HEK293T (cell line): Measurements from ENCODE around the gene SLC26A2.
"Not testable (repeated sequence)": the region's sequence is repeated elsewhere in the genome, so short reads cannot be mapped to it uniquely, and the experiment has no call there.

Source experiments
- ARNT ChIP-seq: fragments of 450-650 bp; IDR thresholded peaks from 2 replicates; pipeline ENCODE4 v1.6.1; 2017; ENCODE audit warnings: mild to moderate bottlenecking
- BHLHE40 ChIP-seq: fragments of 450-650 bp; IDR thresholded peaks from 2 replicates; pipeline ENCODE4 v1.6.1; 2016; ENCODE audit warnings: mild to moderate bottlenecking, moderate library complexity, borderline replicate concordance
- CTBP1 ChIP-seq: fragments of 450-650 bp; IDR thresholded peaks from 2 replicates; pipeline ENCODE4 v1.6.1; 2016; ENCODE audit warnings: borderline replicate concordance
- ELF4 ChIP-seq: fragments of 450-650 bp; IDR thresholded peaks from 2 replicates; pipeline ENCODE4 v1.6.1; 2017; ENCODE audit warnings: antibody characterized with exemption
- FOXA1 ChIP-seq: fragments of 450-650 bp; IDR thresholded peaks from 2 replicates; pipeline ENCODE4 v1.6.1; 2016; ENCODE audit warnings: mild to moderate bottlenecking
- FOXK2 ChIP-seq: fragments of 450-650 bp; IDR thresholded peaks from 2 replicates; pipeline ENCODE4 v1.6.1; 2016; ENCODE audit warnings: mild to moderate bottlenecking
- FOXM1 ChIP-seq: fragments of 450-650 bp; IDR thresholded peaks from 2 replicates; pipeline ENCODE4 v1.6.1; 2017; ENCODE audit warnings: mild to moderate bottlenecking, borderline replicate concordance
- HDGF ChIP-seq: fragments of 450-650 bp; IDR thresholded peaks from 2 replicates; pipeline ENCODE4 v1.6.1; 2017; ENCODE audit warnings: antibody characterized with exemption, borderline replicate concordance
- NFRKB ChIP-seq: fragments of 450-650 bp; IDR thresholded peaks from 2 replicates; pipeline ENCODE4 v1.6.1; 2016; ENCODE audit warnings: mild to moderate bottlenecking, moderate library complexity
- SP1 ChIP-seq: fragments of 450-650 bp; IDR thresholded peaks from 2 replicates; pipeline ENCODE4 v1.6.1; 2017
- SUZ12 ChIP-seq: fragments of 450-650 bp; IDR thresholded peaks from 2 replicates; pipeline ENCODE4 v1.6.1; 2016; ENCODE audit warnings: mild to moderate bottlenecking
- TARDBP ChIP-seq: fragments of 450-650 bp; IDR thresholded peaks from 2 replicates; pipeline ENCODE4 v1.6.1; 2016
- ZNF384 ChIP-seq: fragments of 450-650 bp; IDR thresholded peaks from 2 replicates; pipeline ENCODE4 v1.6.1; 2016
- TF ChIP-seq, protein P1 (sequence below): fragments of 450-650 bp; IDR thresholded peaks from 2 replicates; pipeline ENCODE4 v1.6.1; 2016

- TF ChIP-seq SP1, BHLHE40, TARDBP, FOXK2, ELF4, ARNT, CTBP1, FOXA1, FOXM1, SUZ12, ZNF384, HDGF, NFRKB: not testable (repeated sequence)
- TF ChIP-seq, protein P1, sequence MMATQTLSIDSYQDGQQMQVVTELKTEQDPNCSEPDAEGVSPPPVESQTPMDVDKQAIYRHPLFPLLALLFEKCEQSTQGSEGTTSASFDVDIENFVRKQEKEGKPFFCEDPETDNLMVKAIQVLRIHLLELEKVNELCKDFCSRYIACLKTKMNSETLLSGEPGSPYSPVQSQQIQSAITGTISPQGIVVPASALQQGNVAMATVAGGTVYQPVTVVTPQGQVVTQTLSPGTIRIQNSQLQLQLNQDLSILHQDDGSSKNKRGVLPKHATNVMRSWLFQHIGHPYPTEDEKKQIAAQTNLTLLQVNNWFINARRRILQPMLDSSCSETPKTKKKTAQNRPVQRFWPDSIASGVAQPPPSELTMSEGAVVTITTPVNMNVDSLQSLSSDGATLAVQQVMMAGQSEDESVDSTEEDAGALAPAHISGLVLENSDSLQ: not testable (repeated sequence)
Measured at GRCh38 chr5:149943177-149943949, 17.2 kb upstream of the SLC26A2 start.
